Lower leg skin (tissue), 3 donors: ENCODE results near the gene DNAH11.

Experiments
- CTCF ChIP-seq, 3 donors: fragments of 450-650 bp; IDR thresholded peaks; one replicate each; pipeline ENCODE4 v1.5.1; 2016; ENCODE audit warnings: antibody characterized with exemption in 3 of 3, mild to moderate bottlenecking in 3 of 3, moderate library complexity in 2 of 3
- POLR2A ChIP-seq, 2 donors: fragments of 450-650 bp; IDR thresholded peaks; one replicate each; pipeline ENCODE4 v1.6.1; 2016 to 2017; ENCODE audit warnings: antibody characterized with exemption in 2 of 2, mild to moderate bottlenecking in 1 of 2, moderate library complexity in 1 of 2

GRCh38 chr7:21920936-21921335, 378.1 kb downstream of the DNAH11 start:
- no peak for TF ChIP-seq CTCF (IDR thresholded peaks at IDR 0.05)
- TF ChIP-seq POLR2A (IDR thresholded peaks at IDR 0.05) = no peak
